Measurements from ENCODE around the gene XXYLT1.

The XXYLT1 gene

DNA sequence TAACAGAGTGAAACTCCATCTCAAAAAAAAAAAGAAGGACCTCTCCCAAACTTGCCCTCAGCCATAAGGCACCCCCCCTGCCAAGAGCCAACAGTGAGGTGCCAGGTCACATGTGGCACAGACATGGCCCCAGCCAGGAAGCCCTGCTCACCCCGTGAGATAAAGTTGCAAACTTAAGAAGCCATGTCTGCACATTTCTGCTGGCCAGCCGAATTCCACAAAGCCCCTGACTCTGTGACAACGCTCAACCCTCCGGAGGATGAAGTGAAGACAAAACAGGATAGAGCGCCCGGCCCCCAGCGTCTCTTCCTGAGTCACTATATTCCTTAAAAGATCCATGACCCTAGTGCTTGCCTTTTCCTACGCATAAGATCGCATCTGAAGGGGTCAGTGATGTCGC, 188.1 kb downstream of the XXYLT1 start:
- Histone ChIP-seq H3K9me3 (ENCODE audit: control insufficient read depth, insufficient read depth, low read length) (no peaks in the 10 kb centered on the region), H3K79me2 (ENCODE audit: control insufficient read depth, low read length) (no peaks in the 10 kb centered on the region), H4K20me1 (ENCODE audit: control insufficient read depth, insufficient read depth, low read depth, low read length) (peaks cover 6% of the 10 kb centered on the region; the same call in 1 of the 2 replicates)

DNA sequence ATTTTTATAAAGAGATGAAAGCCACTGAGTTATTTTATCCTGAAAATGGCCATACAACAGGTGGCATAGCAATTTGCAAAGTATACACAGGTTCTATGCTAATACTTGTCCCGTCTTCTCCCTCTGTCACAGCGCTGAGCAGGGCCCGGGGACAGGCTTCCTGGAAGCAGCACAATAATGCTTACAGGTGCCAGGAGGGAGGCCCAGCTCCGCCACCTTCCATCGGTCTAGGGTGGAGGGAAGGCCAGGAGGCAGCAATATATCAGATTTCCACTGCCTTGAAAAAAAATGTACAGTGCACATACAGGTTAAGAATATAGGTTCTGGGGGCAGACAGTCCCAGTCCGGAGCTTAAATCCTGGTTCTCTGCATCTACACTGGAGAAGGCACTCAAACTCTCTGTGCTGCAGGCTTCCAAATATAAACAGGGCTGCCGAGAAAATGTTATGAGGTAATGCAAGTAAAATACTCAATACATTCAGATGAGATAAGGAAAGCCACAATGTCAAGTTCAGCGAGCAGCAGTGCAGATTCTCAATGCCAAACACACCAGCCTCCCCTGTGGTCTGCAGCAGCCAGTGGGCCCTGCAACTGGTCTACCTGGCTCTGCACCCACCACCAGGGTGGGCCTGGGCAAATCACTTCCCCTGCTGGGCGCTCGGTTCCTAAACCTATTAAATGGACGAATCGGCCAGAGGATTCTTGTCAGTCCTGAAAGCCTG, 189.6 kb downstream of the XXYLT1 start:
- TF ChIP-seq, protein P1, sequence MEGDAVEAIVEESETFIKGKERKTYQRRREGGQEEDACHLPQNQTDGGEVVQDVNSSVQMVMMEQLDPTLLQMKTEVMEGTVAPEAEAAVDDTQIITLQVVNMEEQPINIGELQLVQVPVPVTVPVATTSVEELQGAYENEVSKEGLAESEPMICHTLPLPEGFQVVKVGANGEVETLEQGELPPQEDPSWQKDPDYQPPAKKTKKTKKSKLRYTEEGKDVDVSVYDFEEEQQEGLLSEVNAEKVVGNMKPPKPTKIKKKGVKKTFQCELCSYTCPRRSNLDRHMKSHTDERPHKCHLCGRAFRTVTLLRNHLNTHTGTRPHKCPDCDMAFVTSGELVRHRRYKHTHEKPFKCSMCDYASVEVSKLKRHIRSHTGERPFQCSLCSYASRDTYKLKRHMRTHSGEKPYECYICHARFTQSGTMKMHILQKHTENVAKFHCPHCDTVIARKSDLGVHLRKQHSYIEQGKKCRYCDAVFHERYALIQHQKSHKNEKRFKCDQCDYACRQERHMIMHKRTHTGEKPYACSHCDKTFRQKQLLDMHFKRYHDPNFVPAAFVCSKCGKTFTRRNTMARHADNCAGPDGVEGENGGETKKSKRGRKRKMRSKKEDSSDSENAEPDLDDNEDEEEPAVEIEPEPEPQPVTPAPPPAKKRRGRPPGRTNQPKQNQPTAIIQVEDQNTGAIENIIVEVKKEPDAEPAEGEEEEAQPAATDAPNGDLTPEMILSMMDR (IDR thresholded peaks at IDR 0.05; ENCODE audit: low read depth, low read length, poor library complexity, severe bottlenecking) = no peak
- TF ChIP-seq EZH2phosphoT487 (IDR thresholded peaks at IDR 0.05; ENCODE audit: borderline replicate concordance, low read length) = no peak
- Histone ChIP-seq H3K9me3 (ENCODE audit: control insufficient read depth, insufficient read depth, low read length) (no peaks in the 10 kb centered on the region), H3K79me2 (ENCODE audit: control insufficient read depth, low read length) (no peaks in the 10 kb centered on the region), H3F3A (ENCODE audit: control insufficient read depth, insufficient read depth) (no peaks in the 10 kb centered on the region), H3K4me3 (ENCODE audit: low read length) (no peak overlapping the region), H3K27me3 (ENCODE audit: control insufficient read depth, low read length) (no peaks in the 10 kb centered on the region), H3K4me1 (ENCODE audit: control insufficient read depth, low read length) (peaks cover 6% of the 10 kb centered on the region), H3K9me2 (replicated peaks; ENCODE audit: control insufficient read depth, low read length) (no peaks in the 10 kb centered on the region), H3K4me2 (ENCODE audit: low read length) (no peak overlapping the region), H3K27ac (ENCODE audit: low read depth, low read length) (no peak overlapping the region), H3K36me3 (ENCODE audit: control insufficient read depth, low read length) (no peaks in the 10 kb centered on the region), H4K20me1 (ENCODE audit: control insufficient read depth, insufficient read depth, low read depth, low read length) (peaks cover 6% of the 10 kb centered on the region; the same call in 1 of the 2 replicates)

More for the DNA sequence above, 188.1 kb downstream of the XXYLT1 start:
- Histone ChIP-seq H3K4me3 (ENCODE audit: low read length) (no peak overlapping the region), H3K9me2 (replicated peaks; ENCODE audit: control insufficient read depth, low read length) (no peaks in the 10 kb centered on the region), H3K27ac (ENCODE audit: low read depth, low read length) (no peak overlapping the region), H3K4me2 (ENCODE audit: low read length) (no peak overlapping the region), H3K36me3 (ENCODE audit: control insufficient read depth, low read length) (no peaks in the 10 kb centered on the region), H3F3A (ENCODE audit: control insufficient read depth, insufficient read depth) (no peaks in the 10 kb centered on the region), H3K27me3 (ENCODE audit: control insufficient read depth, low read length) (no peaks in the 10 kb centered on the region), H3K4me1 (ENCODE audit: control insufficient read depth, low read length) (peaks cover 6% of the 10 kb centered on the region)
- TF ChIP-seq, protein P1 (IDR thresholded peaks at IDR 0.05; ENCODE audit: low read depth, low read length, poor library complexity, severe bottlenecking) = no peak
- no peak for TF ChIP-seq EZH2phosphoT487 (IDR thresholded peaks at IDR 0.05; ENCODE audit: borderline replicate concordance, low read length)

DNA sequence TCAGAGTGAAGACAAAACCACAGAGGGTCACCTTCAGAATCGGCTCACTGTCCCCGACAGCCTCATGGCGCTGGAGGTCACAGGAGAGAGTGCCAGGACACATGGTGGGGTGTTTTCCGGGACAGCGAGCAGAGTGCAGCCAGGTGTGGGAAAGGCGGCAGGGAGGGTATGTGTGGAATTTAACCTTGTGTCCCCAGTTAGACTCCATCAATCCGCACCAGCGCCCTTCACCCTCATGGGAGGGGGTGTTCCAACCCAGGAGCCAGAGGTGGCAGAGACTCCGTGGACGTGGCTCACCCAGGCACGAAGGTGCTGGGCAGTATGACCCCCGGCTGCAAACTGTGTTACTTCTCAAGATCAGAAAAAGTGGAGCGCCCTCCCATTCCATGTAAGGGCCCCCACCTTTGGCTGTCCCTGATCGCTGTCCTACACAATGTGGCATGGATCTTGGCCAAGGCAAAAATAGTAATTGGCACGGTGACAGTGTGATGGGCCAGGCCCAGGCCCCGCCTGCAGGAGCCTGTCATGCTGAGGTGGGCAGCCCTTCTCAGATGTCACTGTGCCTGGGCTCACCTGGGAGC, 190.3 kb downstream of the XXYLT1 start:
- Histone ChIP-seq H3F3A (ENCODE audit: control insufficient read depth, insufficient read depth) (no peaks in the 10 kb centered on the region), H3K27me3 (ENCODE audit: control insufficient read depth, low read length) (no peaks in the 10 kb centered on the region), H3K9me2 (replicated peaks; ENCODE audit: control insufficient read depth, low read length) (no peaks in the 10 kb centered on the region), H3K79me2 (ENCODE audit: control insufficient read depth, low read length) (no peaks in the 10 kb centered on the region), H3K4me1 (ENCODE audit: control insufficient read depth, low read length) (peaks cover 6% of the 10 kb centered on the region), H3K4me3 (ENCODE audit: low read length) (no peak overlapping the region), H3K27ac (ENCODE audit: low read depth, low read length) (no peak overlapping the region), H3K4me2 (ENCODE audit: low read length) (no peak overlapping the region), H3K9me3 (ENCODE audit: control insufficient read depth, insufficient read depth, low read length) (no peaks in the 10 kb centered on the region), H3K36me3 (ENCODE audit: control insufficient read depth, low read length) (no peaks in the 10 kb centered on the region), H4K20me1 (ENCODE audit: control insufficient read depth, insufficient read depth, low read depth, low read length) (peaks cover 6% of the 10 kb centered on the region; the same call in 1 of the 2 replicates)
- TF ChIP-seq, protein P1 (IDR thresholded peaks at IDR 0.05; ENCODE audit: low read depth, low read length, poor library complexity, severe bottlenecking) = no peak
- no peak for TF ChIP-seq EZH2phosphoT487 (IDR thresholded peaks at IDR 0.05; ENCODE audit: borderline replicate concordance, low read length)

Measured in DOHH2 (cell line).